Natural killer cell (primary cell): ENCODE results near the gene PYGM. TPM values are rescaled to one million over a fixed set of nuclear protein-coding genes. Genes with fewer than 3 reads are reported as not detected.

ENCODE experiments used
- ATAC-seq, 3 donors: fragments of 150-1000 bp in 2 of 3; fragments of 200-7000 bp in 1 of 3; cut with Tn5 transposase; 1 replicate in 1 of 3; 2 replicates in 2 of 3; pipeline ENCODE4 v1.10.0; 2021; ENCODE audit warnings: mild to moderate bottlenecking in 2 of 3, moderate library complexity in 2 of 3
- DNase-seq, 2 donors: peaks; one replicate each; pipeline versions ENCODE4 v3.0.0 to v3.0.0-alpha.2; 2013 to 2021; ENCODE audit warnings: mixed read lengths in 1 of 2
- H3K27ac ChIP-seq: one replicate; pipeline ENCODE4 v1.5.1; 2013; ENCODE audit warnings: mild to moderate bottlenecking, low read length
- H3K27me3 ChIP-seq: one replicate; pipeline ENCODE4 v1.6.1; 2013; ENCODE audit warnings: low read length; ENCODE audit not compliant: control insufficient read depth, insufficient read depth
- H3K36me3 ChIP-seq: one replicate; pipeline ENCODE4 v1.6.1; 2013; ENCODE audit warnings: low read length; ENCODE audit not compliant: control insufficient read depth, insufficient read depth
- H3K4me1 ChIP-seq: one replicate; pipeline ENCODE4 v1.6.1; 2013; ENCODE audit warnings: low read length; ENCODE audit not compliant: control insufficient read depth, insufficient read depth
- H3K4me3 ChIP-seq: one replicate; pipeline ENCODE4 v1.5.1; 2013; ENCODE audit warnings: low read length
- H3K9me3 ChIP-seq: one replicate; pipeline ENCODE4 v1.6.1; 2013; ENCODE audit warnings: low read length; ENCODE audit not compliant: control insufficient read depth, insufficient read depth
- H3K27ac Mint-ChIP-seq, 2 donors: one replicate each; pipeline ENCODE4 v1.8.0; 2022; ENCODE audit warnings: mild to moderate bottlenecking in 2 of 2, mixed read lengths in 2 of 2, moderate library complexity in 1 of 2
- H3K27me3 Mint-ChIP-seq, 2 donors: one replicate each; pipeline ENCODE4 v1.8.0; 2022; ENCODE audit warnings: low read depth in 2 of 2, mixed read lengths in 2 of 2
- H3K36me3 Mint-ChIP-seq: one replicate; pipeline ENCODE4 v1.8.0; 2022; ENCODE audit warnings: mixed read lengths
- H3K4me1 Mint-ChIP-seq, 2 donors: one replicate each; pipeline ENCODE4 v1.8.0; 2022; ENCODE audit warnings: mixed read lengths in 2 of 2
- H3K4me3 Mint-ChIP-seq: one replicate; pipeline ENCODE4 v1.8.0; 2022; ENCODE audit warnings: mild to moderate bottlenecking, moderate library complexity, mixed read lengths
- H3K9me3 Mint-ChIP-seq, 2 donors: one replicate each; pipeline ENCODE4 v1.8.0; 2022; ENCODE audit warnings: mixed read lengths in 2 of 2
- CTCF ChIP-seq: fragments of 200-600 bp; IDR thresholded peaks from one replicate; pipeline ENCODE4 v1.8.0; 2022; ENCODE audit warnings: antibody characterized with exemption
- WGBS: methylation state at CpG from one replicate; pipeline ENCODE4 v1.1.7; 2013; ENCODE audit warnings: missing lambda C conversion rate; ENCODE audit not compliant: insufficient coverage; 5-methylcytosine and 5-hydroxymethylcytosine counted together
- intact Hi-C: fragments of 100-400 bp; cut with micrococcal nuclease; formaldehyde crosslinking; loops from one replicate; pipeline ENCODE4 v1.14.2; 2022
- total RNA-seq, 4 donors: library from RNA; stranded (reverse); fragments of 120-200 nt in 1 of 4; gene quantifications; one replicate each; pipeline versions ENCODE4 v1.2.3 to v1.2.4, GENCODE V29; 2013 to 2022

The PYGM gene
- total RNA-seq, 3 donors from 2014 or later (not counting 1 experiment from before 2014, with no cell fraction given): 4.1 to 8.4 (median 6.1) TPM

- Histone ChIP-seq H3K27me3 (no peaks in the 10 kb centered on the region), H3K4me3 (no peak overlapping the region), H3K27ac (no peak overlapping the region), H3K36me3 (peaks cover 22% of the 10 kb centered on the region), H3K9me3 (no peaks in the 10 kb centered on the region), H3K4me1 (peaks cover 14% of the 10 kb centered on the region)
- Mint-ChIP-seq H3K27me3 (no peaks in the 10 kb centered on the region), H3K27ac (no peak overlapping the region), H3K4me3 (no peak overlapping the region), H3K4me1 (peaks cover 10% of the 10 kb centered on the region in 2 donors), H3K9me3 (no peaks in the 10 kb centered on the region), H3K36me3 (no peaks in the 10 kb centered on the region)
- DNase-seq (no peak), ATAC-seq (no peak)
- no peak for TF ChIP-seq CTCF
- intact Hi-C loops: no loop called here
- WGBS: 73% methylated on average over 17 of the region's 19 CpGs
Measured at GRCh38 chr11:64796047-64796756, 36.4 kb upstream of the PYGM start.

GRCh38 chr11:64794526-64794925 lies 34.8 kb upstream of the PYGM start:
- no peak overlapping the region for H3K4me3 Mint-ChIP-seq
- DNase-seq: no peak

GRCh38 chr11:64793271-64794160 lies 33.7 kb upstream of the PYGM start:
- no peaks in the 10 kb centered on the region for H3K27me3 ChIP-seq
- no peak overlapping the region for H3K4me3 ChIP-seq
- peak overlapping the region in 1 of 2 donors; percentile 31 for H3K27ac Mint-ChIP-seq
- 61% methylated on average over 11 of the region's 11 CpGs for WGBS
- no peak overlapping the region for H3K27ac ChIP-seq
- H3K36me3 Mint-ChIP-seq: no peaks in the 10 kb centered on the region
- peaks cover 34% of the 10 kb centered on the region for H3K36me3 ChIP-seq
- no peaks in the 10 kb centered on the region for H3K4me1 ChIP-seq
- no peak overlapping the region for H3K4me3 Mint-ChIP-seq
- no peaks in the 10 kb centered on the region for H3K9me3 Mint-ChIP-seq
- peaks cover 6 to 10% of the 10 kb centered on the region in 2 donors for H3K4me1 Mint-ChIP-seq
- H3K27me3 Mint-ChIP-seq: no peaks in the 10 kb centered on the region
- no peaks in the 10 kb centered on the region for H3K9me3 ChIP-seq
- intact Hi-C loops: no loop called here
- ATAC-seq: no peak
- TF ChIP-seq CTCF: no peak
- DNase-seq: no peak

More at GRCh38 chr11:64794526-64794925, 34.8 kb upstream of the PYGM start:
- Mint-ChIP-seq H3K9me3 (no peaks in the 10 kb centered on the region), H3K36me3 (no peaks in the 10 kb centered on the region), H3K4me1 (peaks cover 6 to 10% of the 10 kb centered on the region in 2 donors), H3K27me3 (no peaks in the 10 kb centered on the region), H3K27ac (peak overlapping the region in 1 of 2 donors; percentile 31)
- no peak for TF ChIP-seq CTCF
- Histone ChIP-seq H3K9me3 (no peaks in the 10 kb centered on the region), H3K4me3 (no peak overlapping the region), H3K27ac (no peak overlapping the region), H3K27me3 (no peaks in the 10 kb centered on the region), H3K36me3 (peaks cover 28% of the 10 kb centered on the region), H3K4me1 (no peaks in the 10 kb centered on the region)
- intact Hi-C loops: no loop called here
- no peak for ATAC-seq
- 97% methylated on average over 10 of the region's 10 CpGs for WGBS
